GM19240 (cell line): ENCODE measurements around the gene PLPPR2.
"Not testable (repeated sequence)": the region's sequence is repeated elsewhere in the genome, so short reads cannot be mapped to it uniquely, and the experiment has no call there.

Experiments
- DNase-seq: peaks from one replicate; pipeline ENCODE4 v3.0.0; 2011; ENCODE audit warnings: low spot score; ENCODE audit not compliant: insufficient read length

PLPPR2 gene

GRCh38 chr19:11397089-11397610, 41.9 kb downstream of the PLPPR2 start:
- DNase-seq, result no peak

GRCh38 chr19:11399667-11400066, 44.4 kb downstream of the PLPPR2 start:
- DNase-seq, result no peak

- no peak for DNase-seq
These were observed 45.6 kb downstream of the PLPPR2 start for GRCh38 chr19:11400798-11401197.

GRCh38 chr19:11401808-11402543, 46.7 kb downstream of the PLPPR2 start:
- DNase-seq, result no peak

- DNase-seq, result no peak
These were observed 49.5 kb downstream of the PLPPR2 start for GRCh38 chr19:11404588-11405222.

GRCh38 chr19:11405846-11406643, 50.8 kb downstream of the PLPPR2 start:
- no peak for DNase-seq

GRCh38 chr19:11406703-11407236, 51.5 kb downstream of the PLPPR2 start:
- DNase-seq, result not testable (repeated sequence)

- DNase-seq, result no peak
These were observed 53.4 kb downstream of the PLPPR2 start for GRCh38 chr19:11408591-11408990.

GRCh38 chr19:11410682-11411081, 55.5 kb downstream of the PLPPR2 start:
- DNase-seq, result no peak

GRCh38 chr19:11414544-11414943, 59.3 kb downstream of the PLPPR2 start:
- no peak for DNase-seq
